Measurements from ENCODE around the gene TMSB10. TPM values are rescaled to one million over a fixed set of nuclear protein-coding genes. Genes with fewer than 3 reads are reported as not detected.
"Not testable (repeated sequence)": the region's sequence is repeated elsewhere in the genome, so short reads cannot be mapped to it uniquely, and the experiment has no call there.

TMSB10 gene
- total and polyA plus RNA-seq, 4 donors: 225 to 518 (median 256) TPM

DNA sequence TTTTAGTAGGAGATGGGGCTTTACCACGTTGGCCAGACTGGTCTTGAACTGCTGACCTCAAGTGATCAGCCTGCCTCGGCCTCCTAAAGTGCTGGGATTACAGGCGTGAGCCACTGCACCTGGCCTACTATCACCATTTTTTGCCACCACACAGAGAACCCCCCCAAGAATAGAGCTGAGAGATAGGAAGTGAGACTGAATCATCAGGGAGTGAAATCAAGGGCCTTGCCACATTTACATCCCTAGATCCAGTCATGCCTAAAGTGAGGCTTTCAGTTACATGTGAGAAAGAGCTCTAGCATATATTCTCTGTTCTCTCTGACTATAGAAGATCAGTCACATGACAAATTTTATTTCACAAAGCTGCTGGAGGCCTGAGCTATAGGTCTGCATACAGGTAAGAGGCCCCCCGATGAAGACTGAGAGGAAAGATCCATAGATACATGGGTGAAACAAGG lies 37.5 kb downstream of the TMSB10 start (continued):
- TF ChIP-seq, protein P1, sequence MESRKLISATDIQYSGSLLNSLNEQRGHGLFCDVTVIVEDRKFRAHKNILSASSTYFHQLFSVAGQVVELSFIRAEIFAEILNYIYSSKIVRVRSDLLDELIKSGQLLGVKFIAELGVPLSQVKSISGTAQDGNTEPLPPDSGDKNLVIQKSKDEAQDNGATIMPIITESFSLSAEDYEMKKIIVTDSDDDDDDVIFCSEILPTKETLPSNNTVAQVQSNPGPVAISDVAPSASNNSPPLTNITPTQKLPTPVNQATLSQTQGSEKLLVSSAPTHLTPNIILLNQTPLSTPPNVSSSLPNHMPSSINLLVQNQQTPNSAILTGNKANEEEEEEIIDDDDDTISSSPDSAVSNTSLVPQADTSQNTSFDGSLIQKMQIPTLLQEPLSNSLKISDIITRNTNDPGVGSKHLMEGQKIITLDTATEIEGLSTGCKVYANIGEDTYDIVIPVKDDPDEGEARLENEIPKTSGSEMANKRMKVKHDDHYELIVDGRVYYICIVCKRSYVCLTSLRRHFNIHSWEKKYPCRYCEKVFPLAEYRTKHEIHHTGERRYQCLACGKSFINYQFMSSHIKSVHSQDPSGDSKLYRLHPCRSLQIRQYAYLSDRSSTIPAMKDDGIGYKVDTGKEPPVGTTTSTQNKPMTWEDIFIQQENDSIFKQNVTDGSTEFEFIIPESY (IDR thresholded peaks at IDR 0.05): no peak
- no peak for TF ChIP-seq RXRA (IDR thresholded peaks at IDR 0.05)
- TF ChIP-seq, protein P2, sequence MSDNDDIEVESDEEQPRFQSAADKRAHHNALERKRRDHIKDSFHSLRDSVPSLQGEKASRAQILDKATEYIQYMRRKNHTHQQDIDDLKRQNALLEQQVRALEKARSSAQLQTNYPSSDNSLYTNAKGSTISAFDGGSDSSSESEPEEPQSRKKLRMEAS (IDR thresholded peaks at IDR 0.05): no peak

DNA sequence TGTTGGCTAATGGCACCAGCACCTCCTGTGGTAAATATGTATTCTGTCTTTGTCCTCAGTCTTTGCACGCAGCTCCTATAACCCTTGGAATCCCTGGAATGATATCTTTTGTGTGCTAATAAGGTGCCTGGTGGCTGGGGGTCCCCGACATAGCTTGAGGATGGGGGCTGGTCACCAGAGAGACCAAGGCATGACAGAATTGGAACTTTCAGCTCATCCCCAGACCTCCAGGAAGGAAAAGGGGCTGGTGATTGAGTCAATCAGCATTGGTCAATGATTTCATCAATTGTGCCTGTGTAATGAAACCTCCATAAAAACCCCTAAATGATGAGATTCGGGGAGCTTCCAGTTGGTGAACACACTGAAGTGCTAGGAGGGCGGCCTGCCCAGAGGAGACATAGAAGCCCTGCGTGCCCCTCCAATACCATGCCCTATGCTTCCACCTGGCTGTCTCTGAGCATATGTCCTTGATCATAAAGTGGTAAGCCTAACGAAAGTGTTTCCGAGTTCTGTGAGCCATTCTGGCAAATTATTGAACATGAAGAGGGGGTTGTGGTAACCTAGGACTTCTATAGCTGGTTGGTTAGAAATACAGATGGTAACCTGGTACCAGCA lies 38.9 kb downstream of the TMSB10 start:
- H3K9me3 ChIP-seq (ENCODE audit: control insufficient read depth in 4 of 4, low read length in 3 of 4): no peaks in the 10 kb centered on the region
- no peaks in the 10 kb centered on the region for H3K27me3 ChIP-seq (ENCODE audit: control insufficient read depth in 4 of 4, insufficient read depth in 4 of 4, low read length in 3 of 4)
- H3K36me3 ChIP-seq (ENCODE audit: control insufficient read depth in 4 of 4, insufficient read depth in 3 of 4, low read depth in 1 of 4, low read length in 3 of 4): no peaks in the 10 kb centered on the region
- no peak overlapping the region for H3K4me3 ChIP-seq (ENCODE audit: low read depth in 1 of 3, low read length in 3 of 3)
- no peak overlapping the region for H3K9ac ChIP-seq (ENCODE audit: low read depth in 1 of 2, low read length in 2 of 2)
- DNase-seq (ENCODE audit: low spot score): no peak
- 89% methylated on average over 7 of the region's 7 CpGs for WGBS
- no peak overlapping the region for H3K27ac ChIP-seq (ENCODE audit: low read depth in 1 of 2, low read length in 2 of 2)
- TF ChIP-seq GABPA (IDR thresholded peaks at IDR 0.05 in 1 of 2, conservative IDR thresholded peaks at IDR 0.05 in 1 of 2) (no peak), FOXA2 (IDR thresholded peaks at IDR 0.05) (no peak)
- TF ChIP-seq, protein P3, sequence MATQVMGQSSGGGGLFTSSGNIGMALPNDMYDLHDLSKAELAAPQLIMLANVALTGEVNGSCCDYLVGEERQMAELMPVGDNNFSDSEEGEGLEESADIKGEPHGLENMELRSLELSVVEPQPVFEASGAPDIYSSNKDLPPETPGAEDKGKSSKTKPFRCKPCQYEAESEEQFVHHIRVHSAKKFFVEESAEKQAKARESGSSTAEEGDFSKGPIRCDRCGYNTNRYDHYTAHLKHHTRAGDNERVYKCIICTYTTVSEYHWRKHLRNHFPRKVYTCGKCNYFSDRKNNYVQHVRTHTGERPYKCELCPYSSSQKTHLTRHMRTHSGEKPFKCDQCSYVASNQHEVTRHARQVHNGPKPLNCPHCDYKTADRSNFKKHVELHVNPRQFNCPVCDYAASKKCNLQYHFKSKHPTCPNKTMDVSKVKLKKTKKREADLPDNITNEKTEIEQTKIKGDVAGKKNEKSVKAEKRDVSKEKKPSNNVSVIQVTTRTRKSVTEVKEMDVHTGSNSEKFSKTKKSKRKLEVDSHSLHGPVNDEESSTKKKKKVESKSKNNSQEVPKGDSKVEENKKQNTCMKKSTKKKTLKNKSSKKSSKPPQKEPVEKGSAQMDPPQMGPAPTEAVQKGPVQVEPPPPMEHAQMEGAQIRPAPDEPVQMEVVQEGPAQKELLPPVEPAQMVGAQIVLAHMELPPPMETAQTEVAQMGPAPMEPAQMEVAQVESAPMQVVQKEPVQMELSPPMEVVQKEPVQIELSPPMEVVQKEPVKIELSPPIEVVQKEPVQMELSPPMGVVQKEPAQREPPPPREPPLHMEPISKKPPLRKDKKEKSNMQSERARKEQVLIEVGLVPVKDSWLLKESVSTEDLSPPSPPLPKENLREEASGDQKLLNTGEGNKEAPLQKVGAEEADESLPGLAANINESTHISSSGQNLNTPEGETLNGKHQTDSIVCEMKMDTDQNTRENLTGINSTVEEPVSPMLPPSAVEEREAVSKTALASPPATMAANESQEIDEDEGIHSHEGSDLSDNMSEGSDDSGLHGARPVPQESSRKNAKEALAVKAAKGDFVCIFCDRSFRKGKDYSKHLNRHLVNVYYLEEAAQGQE (IDR thresholded peaks at IDR 0.05): no peak
- H3K4me1 ChIP-seq (ENCODE audit: control insufficient read depth in 4 of 4, insufficient read depth in 4 of 4, low read length in 3 of 4): no peaks in the 10 kb centered on the region

DNA sequence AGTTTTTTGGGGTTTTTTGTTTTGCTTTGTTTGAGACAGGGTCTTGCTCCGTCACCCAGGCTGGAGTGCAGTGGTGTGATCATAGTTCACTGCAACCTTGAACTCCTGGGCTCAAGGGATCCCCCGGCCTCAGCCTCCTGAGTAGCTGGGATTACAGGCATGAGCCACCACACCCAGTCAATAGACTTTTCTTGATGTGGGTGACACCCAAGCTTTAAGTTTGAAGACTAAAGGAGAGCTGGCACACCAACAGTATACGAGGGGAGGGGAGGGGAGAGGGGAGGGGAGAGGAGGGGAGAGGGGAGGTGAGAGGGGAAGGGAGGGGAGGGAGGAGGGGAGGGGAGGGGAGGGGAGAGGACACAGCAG lies 40.4 kb downstream of the TMSB10 start:
- WGBS: 88% methylated on average over 2 of the region's 3 CpGs
- H3K27me3 ChIP-seq (ENCODE audit: control insufficient read depth in 4 of 4, insufficient read depth in 4 of 4, low read length in 3 of 4); H3K9me3 ChIP-seq (ENCODE audit: control insufficient read depth in 4 of 4, low read length in 3 of 4); H3K27ac ChIP-seq (ENCODE audit: low read depth in 1 of 2, low read length in 2 of 2); H3K36me3 ChIP-seq (ENCODE audit: control insufficient read depth in 4 of 4, insufficient read depth in 3 of 4, low read depth in 1 of 4, low read length in 3 of 4); H3K4me3 ChIP-seq (ENCODE audit: low read depth in 1 of 3, low read length in 3 of 3); DNase-seq (ENCODE audit: low spot score); H3K4me1 ChIP-seq (ENCODE audit: control insufficient read depth in 4 of 4, insufficient read depth in 4 of 4, low read length in 3 of 4); H3K9ac ChIP-seq (ENCODE audit: low read depth in 1 of 2, low read length in 2 of 2): not testable (repeated sequence)

DNA sequence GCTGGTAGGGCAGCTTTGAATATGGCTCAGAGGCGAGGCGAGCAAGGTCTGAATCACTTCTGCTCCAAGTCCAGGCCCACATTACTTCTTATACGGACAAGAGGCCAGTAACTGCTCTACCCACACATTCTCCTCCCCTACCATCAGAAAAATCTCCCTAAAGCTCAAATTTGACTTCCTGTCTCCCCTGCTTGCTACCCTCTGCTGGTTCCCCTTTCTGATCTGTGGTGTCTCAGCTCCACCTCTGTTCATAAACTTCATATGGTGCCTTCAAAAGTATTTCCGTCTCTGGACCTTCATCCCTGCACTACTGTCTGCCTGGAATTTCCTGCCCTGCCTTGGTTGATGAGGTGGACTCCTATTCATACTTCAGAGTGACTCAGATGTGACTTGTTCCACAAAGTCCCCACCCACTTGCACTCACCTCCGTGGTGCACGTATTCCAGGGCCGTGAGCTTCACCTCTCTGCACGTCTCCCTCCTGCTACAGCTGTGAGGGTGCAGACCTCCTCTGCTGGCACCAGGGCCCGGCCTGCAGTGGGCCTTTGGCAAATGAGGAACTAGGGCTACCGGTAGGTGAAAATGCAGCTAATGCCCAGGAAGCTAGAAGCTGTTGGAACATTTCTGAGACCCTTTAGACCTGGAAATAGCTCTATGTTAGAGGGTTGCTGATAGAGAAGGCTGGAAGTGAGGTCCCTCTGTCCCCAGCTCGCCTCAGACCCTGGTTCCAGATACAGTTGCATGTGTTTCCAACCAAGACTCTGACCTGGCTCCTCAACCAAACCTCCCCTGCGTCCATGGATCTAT lies 41.0 kb downstream of the TMSB10 start:
- no peak overlapping the region for H3K27ac ChIP-seq (ENCODE audit: low read depth in 1 of 2, low read length in 2 of 2)
- no peaks in the 10 kb centered on the region for H3K27me3 ChIP-seq (ENCODE audit: control insufficient read depth in 4 of 4, insufficient read depth in 4 of 4, low read length in 3 of 4)
- no peak for DNase-seq (ENCODE audit: low spot score)
- 77% methylated on average over 12 of the region's 12 CpGs for WGBS
- H3K9ac ChIP-seq (ENCODE audit: low read depth in 1 of 2, low read length in 2 of 2): no peak overlapping the region
- H3K4me1 ChIP-seq (ENCODE audit: control insufficient read depth in 4 of 4, insufficient read depth in 4 of 4, low read length in 3 of 4): no peaks in the 10 kb centered on the region
- H3K36me3 ChIP-seq (ENCODE audit: control insufficient read depth in 4 of 4, insufficient read depth in 3 of 4, low read depth in 1 of 4, low read length in 3 of 4): no peaks in the 10 kb centered on the region
- H3K9me3 ChIP-seq (ENCODE audit: control insufficient read depth in 4 of 4, low read length in 3 of 4): no peaks in the 10 kb centered on the region
- H3K4me3 ChIP-seq (ENCODE audit: low read depth in 1 of 3, low read length in 3 of 3): no peak overlapping the region
- TF ChIP-seq, protein P2 (IDR thresholded peaks at IDR 0.05): no peak
- TF ChIP-seq, protein P4, sequence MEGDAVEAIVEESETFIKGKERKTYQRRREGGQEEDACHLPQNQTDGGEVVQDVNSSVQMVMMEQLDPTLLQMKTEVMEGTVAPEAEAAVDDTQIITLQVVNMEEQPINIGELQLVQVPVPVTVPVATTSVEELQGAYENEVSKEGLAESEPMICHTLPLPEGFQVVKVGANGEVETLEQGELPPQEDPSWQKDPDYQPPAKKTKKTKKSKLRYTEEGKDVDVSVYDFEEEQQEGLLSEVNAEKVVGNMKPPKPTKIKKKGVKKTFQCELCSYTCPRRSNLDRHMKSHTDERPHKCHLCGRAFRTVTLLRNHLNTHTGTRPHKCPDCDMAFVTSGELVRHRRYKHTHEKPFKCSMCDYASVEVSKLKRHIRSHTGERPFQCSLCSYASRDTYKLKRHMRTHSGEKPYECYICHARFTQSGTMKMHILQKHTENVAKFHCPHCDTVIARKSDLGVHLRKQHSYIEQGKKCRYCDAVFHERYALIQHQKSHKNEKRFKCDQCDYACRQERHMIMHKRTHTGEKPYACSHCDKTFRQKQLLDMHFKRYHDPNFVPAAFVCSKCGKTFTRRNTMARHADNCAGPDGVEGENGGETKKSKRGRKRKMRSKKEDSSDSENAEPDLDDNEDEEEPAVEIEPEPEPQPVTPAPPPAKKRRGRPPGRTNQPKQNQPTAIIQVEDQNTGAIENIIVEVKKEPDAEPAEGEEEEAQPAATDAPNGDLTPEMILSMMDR (IDR thresholded peaks at IDR 0.05; ENCODE audit: low read depth, low read length, missing input control): no peak
- TF ChIP-seq JUND (IDR thresholded peaks at IDR 0.05) (no peak), HNF4A (conservative IDR thresholded peaks at IDR 0.05) (no peak), SP1 (IDR thresholded peaks at IDR 0.05) (no peak), GABPA (IDR thresholded peaks at IDR 0.05 in 1 of 2, conservative IDR thresholded peaks at IDR 0.05 in 1 of 2) (no peak)
- TF ChIP-seq, protein P3 (IDR thresholded peaks at IDR 0.05): no peak

All from liver (tissue), 9 donors.